ENCODE data around the gene PRR20A. TPM values are rescaled to one million over a fixed set of nuclear protein-coding genes. Genes with fewer than 3 reads are reported as not detected.

PRR20A gene
- total RNA-seq = not detected in 2 replicates

DNA sequence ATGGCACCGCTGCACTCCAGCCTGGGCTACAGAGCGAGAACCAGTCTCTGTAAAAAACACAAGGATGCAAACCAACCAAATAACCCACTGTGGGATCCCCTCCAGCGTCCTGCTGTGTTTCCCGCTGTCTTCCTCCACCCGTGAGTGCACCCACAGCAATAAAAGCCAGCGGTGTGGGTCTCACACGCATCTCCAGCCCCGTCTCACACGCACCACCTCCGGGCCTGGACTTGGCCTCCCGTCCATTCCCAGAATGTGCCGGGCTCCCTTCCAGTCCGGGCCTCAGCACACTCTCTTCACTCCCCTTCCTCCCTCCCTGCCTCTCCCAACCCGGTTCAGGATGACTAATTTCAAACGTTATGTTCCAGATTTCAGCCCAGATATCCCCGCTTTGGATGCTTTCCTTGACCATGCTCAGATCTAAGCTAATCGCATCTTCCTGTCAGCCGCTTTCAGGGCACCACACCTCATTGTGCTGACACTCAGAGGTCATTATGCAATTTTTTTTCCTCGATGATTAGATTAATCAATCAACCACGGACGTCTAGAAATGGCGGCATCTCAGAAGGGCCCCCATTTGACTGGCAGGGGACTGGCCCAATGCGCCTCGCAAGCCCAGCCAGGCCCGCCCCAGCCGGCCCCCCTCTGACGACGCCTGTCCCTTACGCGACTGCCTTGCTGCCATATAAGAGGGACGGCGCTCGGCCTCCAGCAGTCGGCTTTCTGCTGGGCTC is at the start of gene PRR20A:
TSS of gene PRR20A (plus strand) at position 684 of the 734 bp plus-strand sequence. CDS start 387 bp downstream, outside the sequence.

DNA sequence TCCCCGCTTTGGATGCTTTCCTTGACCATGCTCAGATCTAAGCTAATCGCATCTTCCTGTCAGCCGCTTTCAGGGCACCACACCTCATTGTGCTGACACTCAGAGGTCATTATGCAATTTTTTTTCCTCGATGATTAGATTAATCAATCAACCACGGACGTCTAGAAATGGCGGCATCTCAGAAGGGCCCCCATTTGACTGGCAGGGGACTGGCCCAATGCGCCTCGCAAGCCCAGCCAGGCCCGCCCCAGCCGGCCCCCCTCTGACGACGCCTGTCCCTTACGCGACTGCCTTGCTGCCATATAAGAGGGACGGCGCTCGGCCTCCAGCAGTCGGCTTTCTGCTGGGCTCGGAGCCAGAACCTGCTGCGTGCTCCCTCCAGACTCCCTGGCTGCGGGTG is 6.5 kb downstream of the PRR20A start, which contains the start of gene PRR20B:
TSS of gene PRR20B (plus strand) at position 301 of the 400 bp plus-strand sequence. CDS start 387 bp downstream, outside the sequence.

DNA sequence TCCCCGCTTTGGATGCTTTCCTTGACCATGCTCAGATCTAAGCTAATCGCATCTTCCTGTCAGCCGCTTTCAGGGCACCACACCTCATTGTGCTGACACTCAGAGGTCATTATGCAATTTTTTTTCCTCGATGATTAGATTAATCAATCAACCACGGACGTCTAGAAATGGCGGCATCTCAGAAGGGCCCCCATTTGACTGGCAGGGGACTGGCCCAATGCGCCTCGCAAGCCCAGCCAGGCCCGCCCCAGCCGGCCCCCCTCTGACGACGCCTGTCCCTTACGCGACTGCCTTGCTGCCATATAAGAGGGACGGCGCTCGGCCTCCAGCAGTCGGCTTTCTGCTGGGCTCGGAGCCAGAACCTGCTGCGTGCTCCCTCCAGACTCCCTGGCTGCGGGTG is 13.0 kb downstream of the PRR20A start, which contains the start of gene PRR20C:
TSS of gene PRR20C (plus strand) at position 301 of the 400 bp plus-strand sequence. CDS start 387 bp downstream, outside the sequence.

DNA sequence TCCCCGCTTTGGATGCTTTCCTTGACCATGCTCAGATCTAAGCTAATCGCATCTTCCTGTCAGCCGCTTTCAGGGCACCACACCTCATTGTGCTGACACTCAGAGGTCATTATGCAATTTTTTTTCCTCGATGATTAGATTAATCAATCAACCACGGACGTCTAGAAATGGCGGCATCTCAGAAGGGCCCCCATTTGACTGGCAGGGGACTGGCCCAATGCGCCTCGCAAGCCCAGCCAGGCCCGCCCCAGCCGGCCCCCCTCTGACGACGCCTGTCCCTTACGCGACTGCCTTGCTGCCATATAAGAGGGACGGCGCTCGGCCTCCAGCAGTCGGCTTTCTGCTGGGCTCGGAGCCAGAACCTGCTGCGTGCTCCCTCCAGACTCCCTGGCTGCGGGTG is 19.6 kb downstream of the PRR20A start, which contains the start of gene PRR20D:
TSS of gene PRR20D (plus strand) at position 301 of the 400 bp plus-strand sequence. CDS start 387 bp downstream, outside the sequence.

DNA sequence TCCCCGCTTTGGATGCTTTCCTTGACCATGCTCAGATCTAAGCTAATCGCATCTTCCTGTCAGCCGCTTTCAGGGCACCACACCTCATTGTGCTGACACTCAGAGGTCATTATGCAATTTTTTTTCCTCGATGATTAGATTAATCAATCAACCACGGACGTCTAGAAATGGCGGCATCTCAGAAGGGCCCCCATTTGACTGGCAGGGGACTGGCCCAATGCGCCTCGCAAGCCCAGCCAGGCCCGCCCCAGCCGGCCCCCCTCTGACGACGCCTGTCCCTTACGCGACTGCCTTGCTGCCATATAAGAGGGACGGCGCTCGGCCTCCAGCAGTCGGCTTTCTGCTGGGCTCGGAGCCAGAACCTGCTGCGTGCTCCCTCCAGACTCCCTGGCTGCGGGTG is 26.2 kb downstream of the PRR20A start, which contains the start of gene PRR20E:
TSS of gene PRR20E (plus strand) at position 301 of the 400 bp plus-strand sequence. CDS start 387 bp downstream, outside the sequence.

Small RNA genes lying within 50 kb of the gene (small RNA-seq; reads per million reads assigned to genes)
- not detected for gene PRR20FP

Other genes with a start within 250 kb of the PRR20A start
- not detected in 2 replicates for gene PRR20B, start 6.6 kb downstream of the PRR20A start, total RNA-seq
- not detected in 2 replicates for gene PRR20C, start 13.1 kb downstream of the PRR20A start, total RNA-seq
- not detected in 2 replicates for gene PRR20D, start 19.7 kb downstream of the PRR20A start, total RNA-seq
- not detected in 2 replicates for gene PRR20E, start 26.3 kb downstream of the PRR20A start, total RNA-seq

Measured in thoracic aorta endothelial cell (primary cell).